Fibroblast of upper back skin (primary cell): ENCODE results near the gene NRG2.

ENCODE experiments used
- DNase-seq: peaks from one replicate; pipeline ENCODE4 v3.0.0-alpha.2; 2013

The NRG2 gene

GRCh38 chr5:139850423-139851016 lies 192.6 kb downstream of the NRG2 start:
- DNase-seq, result no peak

DNA sequence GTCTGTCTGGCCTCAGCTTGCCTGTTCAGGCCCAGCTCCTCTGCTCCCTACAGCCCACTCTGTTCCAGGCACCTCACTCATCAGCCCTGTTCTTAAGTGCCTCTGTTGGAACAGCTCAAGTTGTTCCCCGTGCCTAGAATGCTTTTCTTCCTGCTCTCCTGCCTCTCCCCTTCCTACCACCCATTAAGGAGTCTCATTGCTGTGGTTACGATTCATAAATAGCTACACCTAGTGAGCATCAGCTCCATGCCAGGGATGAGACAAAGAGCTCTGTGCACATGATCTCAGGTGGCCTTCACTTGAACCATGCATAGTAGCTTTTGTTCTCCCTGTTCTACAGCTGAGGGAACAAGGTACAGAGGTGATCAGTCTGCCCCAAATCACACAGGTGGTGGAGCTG lies 193.2 kb downstream of the NRG2 start:
- no peak for DNase-seq

GRCh38 chr5:139849501-139849900 lies 193.6 kb downstream of the NRG2 start:
- no peak for DNase-seq

GRCh38 chr5:139848508-139849100 lies 194.5 kb downstream of the NRG2 start:
- no peak for DNase-seq

GRCh38 chr5:139847790-139848507 lies 195.2 kb downstream of the NRG2 start:
- peak; percentile 31 for DNase-seq

DNA sequence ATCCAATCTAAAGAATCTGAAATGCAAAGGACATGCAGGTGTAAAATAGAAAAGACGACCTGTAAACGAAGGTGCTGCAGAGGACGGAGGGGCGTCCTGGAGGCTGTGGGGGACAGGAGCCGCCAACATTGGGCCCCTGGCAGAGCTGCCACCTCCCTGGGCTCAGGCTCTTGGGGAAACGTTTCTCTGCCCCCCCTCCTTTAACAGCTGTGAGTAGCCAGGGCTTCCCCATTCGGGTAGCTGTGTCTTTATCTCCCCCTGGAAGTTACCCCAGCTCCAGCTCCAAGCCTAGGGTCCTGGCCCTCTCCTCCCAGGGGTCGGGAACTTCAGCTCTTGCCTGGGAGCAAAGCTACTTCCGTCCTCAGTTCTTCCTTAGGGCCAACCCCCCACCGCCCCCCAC lies 196.0 kb downstream of the NRG2 start:
- DNase-seq, result no peak

DNA sequence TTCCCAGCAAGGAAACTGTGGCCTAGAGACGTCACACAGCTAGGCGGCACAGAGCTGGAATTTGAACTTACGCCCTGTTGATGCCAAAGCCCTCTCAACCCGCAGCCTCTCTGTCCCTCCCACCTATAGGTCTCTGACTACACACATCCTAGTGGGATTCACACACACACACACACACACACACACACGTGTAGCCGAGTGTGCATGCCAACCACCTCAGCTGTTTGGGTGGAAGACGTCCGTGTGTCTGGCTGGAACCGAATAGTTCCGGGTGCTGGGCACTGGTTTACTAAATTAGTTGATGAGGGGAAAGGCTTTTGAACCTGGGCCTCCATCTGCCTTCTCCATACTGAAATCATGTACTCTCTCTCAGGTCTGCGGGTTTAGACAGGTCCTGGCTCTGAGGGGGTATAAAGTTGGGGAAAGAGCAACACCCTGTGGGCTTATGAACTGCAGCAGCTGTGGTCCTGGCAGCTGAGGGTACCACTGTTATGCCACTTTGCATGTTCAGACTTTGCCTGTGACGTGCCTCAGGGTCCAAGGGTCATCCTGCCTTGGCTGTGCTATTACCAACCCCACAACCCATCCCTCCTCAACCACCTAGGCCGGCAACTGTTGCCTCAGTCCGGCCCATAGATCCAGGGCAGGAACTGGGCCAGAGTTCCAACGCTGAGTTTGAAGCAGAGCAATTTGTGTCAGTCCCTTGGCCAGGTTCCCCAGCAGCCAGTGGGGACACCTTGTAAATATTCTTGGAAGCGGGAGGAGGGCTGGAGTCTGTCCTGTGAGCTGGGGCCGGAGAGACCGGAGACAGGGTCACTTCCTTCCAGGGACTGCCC lies 197.0 kb downstream of the NRG2 start:
- DNase-seq, result no peak

DNA sequence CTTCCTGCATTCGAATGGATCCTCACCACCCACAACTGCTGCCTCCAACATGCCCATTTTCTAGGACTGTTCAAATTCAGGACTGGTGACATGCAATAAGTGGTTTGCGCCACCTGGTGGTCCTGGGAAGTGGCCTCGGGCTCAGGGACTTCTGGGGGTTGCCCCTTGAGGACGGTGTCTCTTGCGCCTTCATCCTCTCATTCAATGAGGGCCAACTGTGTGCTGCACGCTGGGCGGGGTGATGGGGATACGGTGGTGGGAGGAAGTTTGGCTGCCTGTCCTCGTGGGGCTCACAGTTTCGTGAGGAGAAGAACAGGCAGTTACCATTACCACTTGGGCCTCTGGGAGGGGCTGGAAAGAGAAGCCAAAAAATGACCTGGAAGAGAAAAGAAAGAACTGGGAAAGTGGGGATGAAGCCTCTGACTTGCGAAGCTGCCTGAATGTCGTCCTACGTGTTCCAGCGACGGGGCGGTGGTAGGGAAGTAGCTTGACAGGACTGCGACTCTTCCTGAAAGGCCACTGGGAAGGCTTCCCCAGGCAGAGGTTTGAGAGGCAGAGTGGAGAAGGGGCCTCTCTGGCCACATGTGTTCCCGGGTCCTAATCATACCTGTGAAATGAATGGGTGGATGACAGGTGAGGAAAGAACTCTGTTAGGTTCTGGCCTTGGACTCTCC lies 198.5 kb downstream of the NRG2 start:
- peak; percentile 63 for DNase-seq

GRCh38 chr5:139843991-139844390 lies 199.1 kb downstream of the NRG2 start:
- DNase-seq, result no peak

- no peak for DNase-seq
Observed at GRCh38 chr5:139842321-139842720, 200.8 kb downstream of the NRG2 start.

GRCh38 chr5:139841549-139841948 lies 201.6 kb downstream of the NRG2 start:
- DNase-seq, result no peak

DNA sequence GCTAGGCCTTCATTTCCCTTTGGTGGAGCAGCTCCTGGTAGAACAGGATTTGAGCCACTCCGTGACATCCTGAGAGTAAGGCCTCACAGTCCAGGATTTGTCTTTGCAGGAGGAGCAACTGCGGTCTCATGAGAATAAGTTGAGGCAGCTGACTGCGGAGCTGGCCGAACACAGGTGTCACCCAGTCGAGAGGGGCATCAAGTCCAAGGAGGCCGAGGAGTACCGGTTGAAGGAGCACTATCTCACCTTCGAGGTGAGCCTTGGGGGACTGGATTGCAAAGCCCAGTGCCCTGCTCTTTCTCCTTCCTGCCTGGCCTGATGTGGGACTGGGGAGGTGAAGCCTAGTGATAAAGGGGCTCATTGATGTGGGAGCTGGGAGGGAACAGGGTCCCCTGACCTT lies 203.2 kb downstream of the NRG2 start:
- DNase-seq, result no peak

DNA sequence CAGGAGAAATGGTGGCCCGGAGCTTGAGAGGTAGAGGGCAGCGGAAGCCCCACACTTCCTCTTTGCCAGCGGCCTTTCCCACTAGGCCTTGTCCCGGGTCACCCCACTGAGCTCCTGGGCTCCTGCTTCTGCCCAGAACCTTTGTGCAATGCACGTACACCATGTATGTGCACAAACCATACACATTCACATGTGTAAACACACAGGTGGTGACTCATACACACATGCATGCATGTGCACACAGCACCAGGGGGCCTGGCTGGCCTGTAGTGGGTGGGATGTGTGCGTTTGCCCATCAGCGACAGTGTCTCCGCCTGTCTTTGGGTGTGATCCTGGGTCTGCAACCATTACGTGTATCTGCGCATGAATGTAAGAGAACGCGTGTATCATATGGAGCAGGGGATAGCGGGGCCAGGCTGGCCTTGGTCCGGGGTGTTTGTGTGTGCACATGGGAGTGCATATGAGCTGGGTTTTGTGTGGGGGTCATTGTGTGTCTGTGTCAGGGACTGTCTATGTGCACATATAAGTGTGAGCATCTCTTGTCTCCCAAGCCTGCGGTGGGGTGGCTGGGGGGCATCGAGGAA lies 203.8 kb downstream of the NRG2 start:
- DNase-seq, result no peak

DNA sequence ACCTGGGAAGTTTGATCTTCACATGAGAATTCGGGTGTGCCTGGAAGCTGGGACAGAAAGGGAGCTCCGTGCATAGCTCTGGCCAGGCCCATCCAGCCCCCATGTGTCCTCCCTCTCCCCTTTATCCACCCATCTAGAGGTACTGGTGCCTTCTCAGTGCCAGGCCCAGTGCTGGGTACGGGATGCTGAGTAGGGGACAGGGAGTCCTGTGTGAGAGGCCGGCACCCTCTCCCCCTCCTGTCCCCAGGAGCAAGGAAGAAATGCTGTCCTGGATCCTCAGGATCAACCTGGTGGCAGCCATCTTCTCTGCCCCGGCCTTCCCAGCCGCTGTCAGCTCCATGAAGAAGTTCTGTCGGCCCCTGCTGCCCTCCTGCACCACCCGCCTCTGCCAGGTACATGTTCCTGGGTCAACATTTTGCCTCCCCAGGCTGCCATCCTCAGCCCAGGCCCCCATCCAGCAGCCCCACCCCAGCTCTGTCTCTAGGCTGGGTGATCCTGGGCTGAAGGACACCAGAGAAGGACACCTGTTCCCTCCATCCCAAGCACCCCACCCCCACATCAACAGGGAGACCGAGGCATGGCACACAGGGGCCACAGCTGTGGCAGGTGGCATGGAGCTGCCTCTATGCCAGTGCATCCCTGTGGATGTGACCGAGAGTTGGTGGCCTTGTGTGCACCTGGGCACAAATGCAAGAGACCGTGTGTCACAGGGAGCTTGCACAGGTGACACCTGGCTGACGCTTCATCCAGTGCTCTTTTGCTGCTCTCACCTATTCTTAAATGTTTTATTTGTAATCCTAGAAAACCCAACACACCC lies 204.5 kb downstream of the NRG2 start:
- DNase-seq, result no peak

DNA sequence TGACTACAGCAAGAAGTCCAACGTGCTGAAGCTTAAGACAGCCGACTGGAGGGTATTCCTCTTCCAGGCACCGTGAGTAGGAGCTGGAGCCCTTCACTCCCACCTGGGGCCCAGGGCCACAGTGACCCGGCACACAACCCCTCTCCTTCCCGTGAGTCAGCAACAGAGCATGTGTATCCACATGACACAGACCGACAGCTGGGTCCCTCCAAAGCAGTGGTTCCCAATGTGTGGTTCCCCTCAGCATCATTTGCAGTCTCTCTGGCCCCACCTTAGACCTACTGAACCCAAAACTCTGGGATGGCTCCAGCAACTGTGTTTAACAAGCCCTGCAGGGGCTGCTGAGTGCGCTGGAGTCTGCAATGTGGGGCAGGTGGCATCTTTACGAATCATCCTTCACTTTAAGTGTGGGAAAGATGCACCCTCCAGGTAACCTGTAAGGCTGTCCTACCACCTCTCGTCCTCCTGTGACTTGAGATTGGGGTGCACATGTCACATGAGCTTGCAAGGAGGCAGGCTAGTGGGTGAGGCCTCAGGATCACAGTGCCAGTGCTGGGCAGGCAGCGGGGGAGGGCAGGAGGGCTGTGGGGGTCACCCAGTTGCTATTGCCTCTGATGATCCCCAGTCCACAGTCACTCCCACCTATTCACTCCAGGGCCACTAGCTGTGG lies 205.3 kb downstream of the NRG2 start:
- DNase-seq, result no peak

GRCh38 chr5:139836469-139837208 lies 206.5 kb downstream of the NRG2 start:
- DNase-seq, result no peak

- DNase-seq, result no peak
Observed at GRCh38 chr5:139835656-139836055, 207.4 kb downstream of the NRG2 start.

DNA sequence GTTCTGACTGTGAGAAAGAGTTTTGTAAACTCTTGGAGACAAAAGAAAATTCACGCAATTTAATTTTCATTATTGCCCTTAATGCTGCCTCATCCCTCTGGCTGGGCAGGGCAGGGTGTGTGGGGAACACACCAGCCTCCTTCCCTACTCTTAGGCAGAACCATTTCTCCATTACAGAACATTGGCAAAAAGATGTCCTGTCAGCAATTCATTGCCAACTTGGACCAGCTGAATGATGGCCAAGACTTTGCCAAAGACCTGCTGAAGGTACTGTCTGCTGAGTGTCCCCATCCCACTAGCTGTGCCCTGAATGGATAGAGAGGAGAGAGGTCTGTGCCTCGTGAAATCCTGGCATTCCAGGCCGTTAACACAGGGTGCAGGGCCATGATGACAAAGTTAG lies 209.6 kb downstream of the NRG2 start:
- DNase-seq, result no peak

DNA sequence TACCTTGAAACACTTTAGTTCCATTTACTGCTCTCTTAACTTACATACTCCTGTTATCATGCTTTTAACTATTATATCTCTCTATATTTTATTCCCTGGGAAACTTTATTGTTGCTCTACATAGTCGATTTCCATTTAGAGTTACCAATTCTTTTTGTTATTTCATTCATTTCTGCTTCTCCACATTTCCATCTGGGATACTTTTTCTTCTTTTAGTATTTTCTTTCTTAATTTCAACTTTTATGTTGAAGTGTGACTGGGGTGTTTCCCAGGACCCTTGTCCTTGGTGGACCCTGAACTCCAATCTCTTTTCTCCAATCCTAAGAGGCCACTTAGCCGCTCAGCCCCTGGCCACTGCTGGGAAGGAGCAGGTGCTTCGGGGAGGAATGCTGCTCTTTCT lies 211.5 kb downstream of the NRG2 start:
- DNase-seq, result no peak

DNA sequence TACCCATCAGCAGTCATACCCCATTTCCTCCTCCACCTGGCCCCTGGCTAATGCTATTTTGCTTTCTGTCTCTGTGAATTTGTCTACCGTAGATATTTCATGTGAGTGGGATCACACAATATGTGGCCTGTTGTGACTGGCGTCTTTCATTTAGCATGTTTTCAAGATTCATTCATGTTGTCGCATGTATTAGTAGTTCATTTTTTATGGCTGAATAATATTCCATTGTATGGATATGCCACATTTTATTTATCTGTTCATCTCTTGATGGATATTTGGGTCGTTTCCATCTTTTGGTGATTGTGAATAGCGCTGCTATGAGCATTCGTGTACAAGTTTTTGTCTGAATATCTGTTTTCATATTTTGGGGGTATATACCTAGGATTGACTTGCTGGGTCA lies 213.6 kb downstream of the NRG2 start:
- DNase-seq, result no peak
